Measurements from ENCODE around the gene SLC12A3. TPM values are rescaled to one million over a fixed set of nuclear protein-coding genes. Genes with fewer than 3 reads are reported as not detected.

SLC12A3 gene
- total and polyA plus RNA-seq, 2 of the 8 experiments (the other 6 are each of a cell fraction or from before 2014, with no cell fraction given) = not detected

DNA sequence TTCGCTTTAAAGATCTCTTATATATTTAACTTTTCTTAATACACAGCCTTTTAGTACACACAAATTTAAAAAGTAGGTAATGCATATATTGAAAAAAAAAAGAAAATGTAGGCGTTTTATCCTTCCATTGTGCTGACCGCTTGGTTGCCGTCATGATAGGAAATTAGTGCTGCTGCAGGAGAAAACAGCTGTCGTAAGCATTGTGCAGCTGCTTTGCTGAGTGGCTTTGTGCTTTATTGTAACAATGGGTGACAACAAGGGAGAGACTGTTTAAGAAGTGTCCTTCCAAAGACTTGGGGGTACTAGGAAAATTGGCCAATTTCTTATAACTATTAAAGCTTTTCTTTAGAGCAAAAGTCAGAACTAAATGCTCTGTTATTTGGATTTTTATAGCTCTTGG lies 71.9 kb downstream of the SLC12A3 start (continued):
- TF ChIP-seq, protein P1, sequence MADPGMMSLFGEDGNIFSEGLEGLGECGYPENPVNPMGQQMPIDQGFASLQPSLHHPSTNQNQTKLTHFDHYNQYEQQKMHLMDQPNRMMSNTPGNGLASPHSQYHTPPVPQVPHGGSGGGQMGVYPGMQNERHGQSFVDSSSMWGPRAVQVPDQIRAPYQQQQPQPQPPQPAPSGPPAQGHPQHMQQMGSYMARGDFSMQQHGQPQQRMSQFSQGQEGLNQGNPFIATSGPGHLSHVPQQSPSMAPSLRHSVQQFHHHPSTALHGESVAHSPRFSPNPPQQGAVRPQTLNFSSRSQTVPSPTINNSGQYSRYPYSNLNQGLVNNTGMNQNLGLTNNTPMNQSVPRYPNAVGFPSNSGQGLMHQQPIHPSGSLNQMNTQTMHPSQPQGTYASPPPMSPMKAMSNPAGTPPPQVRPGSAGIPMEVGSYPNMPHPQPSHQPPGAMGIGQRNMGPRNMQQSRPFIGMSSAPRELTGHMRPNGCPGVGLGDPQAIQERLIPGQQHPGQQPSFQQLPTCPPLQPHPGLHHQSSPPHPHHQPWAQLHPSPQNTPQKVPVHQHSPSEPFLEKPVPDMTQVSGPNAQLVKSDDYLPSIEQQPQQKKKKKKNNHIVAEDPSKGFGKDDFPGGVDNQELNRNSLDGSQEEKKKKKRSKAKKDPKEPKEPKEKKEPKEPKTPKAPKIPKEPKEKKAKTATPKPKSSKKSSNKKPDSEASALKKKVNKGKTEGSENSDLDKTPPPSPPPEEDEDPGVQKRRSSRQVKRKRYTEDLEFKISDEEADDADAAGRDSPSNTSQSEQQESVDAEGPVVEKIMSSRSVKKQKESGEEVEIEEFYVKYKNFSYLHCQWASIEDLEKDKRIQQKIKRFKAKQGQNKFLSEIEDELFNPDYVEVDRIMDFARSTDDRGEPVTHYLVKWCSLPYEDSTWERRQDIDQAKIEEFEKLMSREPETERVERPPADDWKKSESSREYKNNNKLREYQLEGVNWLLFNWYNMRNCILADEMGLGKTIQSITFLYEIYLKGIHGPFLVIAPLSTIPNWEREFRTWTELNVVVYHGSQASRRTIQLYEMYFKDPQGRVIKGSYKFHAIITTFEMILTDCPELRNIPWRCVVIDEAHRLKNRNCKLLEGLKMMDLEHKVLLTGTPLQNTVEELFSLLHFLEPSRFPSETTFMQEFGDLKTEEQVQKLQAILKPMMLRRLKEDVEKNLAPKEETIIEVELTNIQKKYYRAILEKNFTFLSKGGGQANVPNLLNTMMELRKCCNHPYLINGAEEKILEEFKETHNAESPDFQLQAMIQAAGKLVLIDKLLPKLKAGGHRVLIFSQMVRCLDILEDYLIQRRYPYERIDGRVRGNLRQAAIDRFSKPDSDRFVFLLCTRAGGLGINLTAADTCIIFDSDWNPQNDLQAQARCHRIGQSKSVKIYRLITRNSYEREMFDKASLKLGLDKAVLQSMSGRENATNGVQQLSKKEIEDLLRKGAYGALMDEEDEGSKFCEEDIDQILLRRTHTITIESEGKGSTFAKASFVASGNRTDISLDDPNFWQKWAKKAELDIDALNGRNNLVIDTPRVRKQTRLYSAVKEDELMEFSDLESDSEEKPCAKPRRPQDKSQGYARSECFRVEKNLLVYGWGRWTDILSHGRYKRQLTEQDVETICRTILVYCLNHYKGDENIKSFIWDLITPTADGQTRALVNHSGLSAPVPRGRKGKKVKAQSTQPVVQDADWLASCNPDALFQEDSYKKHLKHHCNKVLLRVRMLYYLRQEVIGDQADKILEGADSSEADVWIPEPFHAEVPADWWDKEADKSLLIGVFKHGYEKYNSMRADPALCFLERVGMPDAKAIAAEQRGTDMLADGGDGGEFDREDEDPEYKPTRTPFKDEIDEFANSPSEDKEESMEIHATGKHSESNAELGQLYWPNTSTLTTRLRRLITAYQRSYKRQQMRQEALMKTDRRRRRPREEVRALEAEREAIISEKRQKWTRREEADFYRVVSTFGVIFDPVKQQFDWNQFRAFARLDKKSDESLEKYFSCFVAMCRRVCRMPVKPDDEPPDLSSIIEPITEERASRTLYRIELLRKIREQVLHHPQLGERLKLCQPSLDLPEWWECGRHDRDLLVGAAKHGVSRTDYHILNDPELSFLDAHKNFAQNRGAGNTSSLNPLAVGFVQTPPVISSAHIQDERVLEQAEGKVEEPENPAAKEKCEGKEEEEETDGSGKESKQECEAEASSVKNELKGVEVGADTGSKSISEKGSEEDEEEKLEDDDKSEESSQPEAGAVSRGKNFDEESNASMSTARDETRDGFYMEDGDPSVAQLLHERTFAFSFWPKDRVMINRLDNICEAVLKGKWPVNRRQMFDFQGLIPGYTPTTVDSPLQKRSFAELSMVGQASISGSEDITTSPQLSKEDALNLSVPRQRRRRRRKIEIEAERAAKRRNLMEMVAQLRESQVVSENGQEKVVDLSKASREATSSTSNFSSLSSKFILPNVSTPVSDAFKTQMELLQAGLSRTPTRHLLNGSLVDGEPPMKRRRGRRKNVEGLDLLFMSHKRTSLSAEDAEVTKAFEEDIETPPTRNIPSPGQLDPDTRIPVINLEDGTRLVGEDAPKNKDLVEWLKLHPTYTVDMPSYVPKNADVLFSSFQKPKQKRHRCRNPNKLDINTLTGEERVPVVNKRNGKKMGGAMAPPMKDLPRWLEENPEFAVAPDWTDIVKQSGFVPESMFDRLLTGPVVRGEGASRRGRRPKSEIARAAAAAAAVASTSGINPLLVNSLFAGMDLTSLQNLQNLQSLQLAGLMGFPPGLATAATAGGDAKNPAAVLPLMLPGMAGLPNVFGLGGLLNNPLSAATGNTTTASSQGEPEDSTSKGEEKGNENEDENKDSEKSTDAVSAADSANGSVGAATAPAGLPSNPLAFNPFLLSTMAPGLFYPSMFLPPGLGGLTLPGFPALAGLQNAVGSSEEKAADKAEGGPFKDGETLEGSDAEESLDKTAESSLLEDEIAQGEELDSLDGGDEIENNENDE (IDR thresholded peaks at IDR 0.05; ENCODE audit: insufficient replicate concordance, low read length) = no peak
- TF ChIP-seq KDM4A (IDR thresholded peaks at IDR 0.05; ENCODE audit: low read depth, low read length, severe bottlenecking) = no peak
- no peak for TF ChIP-seq PHF8 (conservative IDR thresholded peaks at IDR 0.05; ENCODE audit: low read depth, low read length)

All from H1 (cell line).